ENCODE results near the gene GTF2H1.

The GTF2H1 gene

DNA sequence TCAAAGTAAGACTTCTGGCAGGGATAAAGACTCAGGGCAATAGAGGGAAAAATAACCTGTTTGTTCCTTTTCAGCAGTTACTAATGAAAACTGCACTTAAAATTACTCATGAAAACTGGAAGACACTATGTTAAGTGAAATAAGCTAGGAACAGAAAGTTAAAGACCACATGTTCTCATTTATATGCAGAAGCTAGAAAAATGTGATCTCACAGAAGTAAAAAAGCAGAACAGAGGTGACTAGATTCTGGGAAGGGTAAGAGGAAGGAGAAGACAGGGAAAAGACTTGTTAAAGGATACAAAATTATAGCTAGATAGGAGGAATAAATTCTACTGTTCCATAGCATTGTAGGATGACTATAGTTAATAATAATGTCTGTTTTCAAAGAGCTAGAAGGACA, 22.6 kb upstream of the GTF2H1 start:
- Histone ChIP-seq H3K36me3 (ENCODE audit: control insufficient read depth in 2 of 2, insufficient read depth in 1 of 2, low read length in 2 of 2) (peaks cover 4 to 80% of the 10 kb centered on the region in 2 experiments; a peak in 2 of 3 replicates), H3K9me3 (ENCODE audit: control insufficient read depth, insufficient read depth, low read depth, low read length) (no peaks in the 10 kb centered on the region), H3K4me3 (ENCODE audit: low read depth, low read length) (no peak overlapping the region), H3K4me1 (ENCODE audit: control insufficient read depth, insufficient read depth, low read length) (no peaks in the 10 kb centered on the region), H3K27ac (ENCODE audit: extremely low read depth, low read depth, low read length) (no peak overlapping the region)
- POLR2A ChIA-PET, result no interaction called here
- TF ChIP-seq, protein P1, sequence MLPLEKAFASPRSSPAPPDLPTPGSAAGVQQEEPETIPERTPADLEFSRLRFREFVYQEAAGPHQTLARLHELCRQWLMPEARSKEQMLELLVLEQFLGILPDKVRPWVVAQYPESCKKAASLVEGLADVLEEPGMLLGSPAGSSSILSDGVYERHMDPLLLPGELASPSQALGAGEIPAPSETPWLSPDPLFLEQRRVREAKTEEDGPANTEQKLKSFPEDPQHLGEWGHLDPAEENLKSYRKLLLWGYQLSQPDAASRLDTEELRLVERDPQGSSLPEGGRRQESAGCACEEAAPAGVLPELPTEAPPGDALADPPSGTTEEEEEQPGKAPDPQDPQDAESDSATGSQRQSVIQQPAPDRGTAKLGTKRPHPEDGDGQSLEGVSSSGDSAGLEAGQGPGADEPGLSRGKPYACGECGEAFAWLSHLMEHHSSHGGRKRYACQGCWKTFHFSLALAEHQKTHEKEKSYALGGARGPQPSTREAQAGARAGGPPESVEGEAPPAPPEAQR (tag by site-specific recombination; IDR thresholded peaks at IDR 0.05), result no peak
- TF ChIP-seq ZNF530 (tag by site-specific recombination; IDR thresholded peaks at IDR 0.05; ENCODE audit: low read depth) (no peak), ZBTB20 (tag by site-specific recombination; IDR thresholded peaks at IDR 0.05) (no peak), ZNF398 (tag by site-specific recombination; IDR thresholded peaks at IDR 0.05) (no peak), ZNF274 (IDR thresholded peaks at IDR 0.05; ENCODE audit: low read length) (no peak), ZNF274 (tag by site-specific recombination; IDR thresholded peaks at IDR 0.05; ENCODE audit: borderline replicate concordance) (no peak), ZNF548 (tag by site-specific recombination; IDR thresholded peaks at IDR 0.05) (no peak), MZF1 (tag by site-specific recombination; IDR thresholded peaks at IDR 0.05; ENCODE audit: borderline replicate concordance) (no peak), ZNF626 (tag by site-specific recombination; IDR thresholded peaks at IDR 0.05) (no peak), ZNF707 (tag by site-specific recombination; IDR thresholded peaks at IDR 0.05) (no peak), ZNF433 (tag by site-specific recombination; IDR thresholded peaks at IDR 0.05; ENCODE audit: low read depth) (no peak), MEIS1 (CRISPR knock-in tag; IDR thresholded peaks at IDR 0.05; ENCODE audit: borderline replicate concordance) (no peak)
- CTCF ChIA-PET, result interaction anchor here (1.2 kb wide), 1 partner anchor 185 kb away, joined by 3 read pairs; no protein-coding TSS in a partner anchor

GRCh38 chr11:18304745-18305144, 17.6 kb upstream of the GTF2H1 start:
- TF ChIP-seq ZNF211 (tag by site-specific recombination; IDR thresholded peaks at IDR 0.05; ENCODE audit: low read depth), result no peak
- TF ChIP-seq ZBTB8A (tag by site-specific recombination; IDR thresholded peaks at IDR 0.05), result no peak
- no peak for TF ChIP-seq ZNF302 (tag by site-specific recombination; IDR thresholded peaks at IDR 0.05; ENCODE audit: low read depth)
- TF ChIP-seq ZNF221 (tag by site-specific recombination; IDR thresholded peaks at IDR 0.05; ENCODE audit: borderline replicate concordance), result no peak
- no peak for TF ChIP-seq ZNF843 (tag by site-specific recombination; IDR thresholded peaks at IDR 0.05)
- no peak for TF ChIP-seq GLIS1 (tag by site-specific recombination; IDR thresholded peaks at IDR 0.05)
- TF ChIP-seq ZNF692 (tag by site-specific recombination; IDR thresholded peaks at IDR 0.05), result no peak
- no peak for TF ChIP-seq REPIN1 (tag by site-specific recombination; IDR thresholded peaks at IDR 0.05; ENCODE audit: low read depth)
- no peak for TF ChIP-seq ZNF292 (tag by site-specific recombination; IDR thresholded peaks at IDR 0.05; ENCODE audit: borderline replicate concordance, low read depth)
- no peak for TF ChIP-seq YY1 (tag by site-specific recombination; IDR thresholded peaks at IDR 0.05)
- TF ChIP-seq, protein P2, sequence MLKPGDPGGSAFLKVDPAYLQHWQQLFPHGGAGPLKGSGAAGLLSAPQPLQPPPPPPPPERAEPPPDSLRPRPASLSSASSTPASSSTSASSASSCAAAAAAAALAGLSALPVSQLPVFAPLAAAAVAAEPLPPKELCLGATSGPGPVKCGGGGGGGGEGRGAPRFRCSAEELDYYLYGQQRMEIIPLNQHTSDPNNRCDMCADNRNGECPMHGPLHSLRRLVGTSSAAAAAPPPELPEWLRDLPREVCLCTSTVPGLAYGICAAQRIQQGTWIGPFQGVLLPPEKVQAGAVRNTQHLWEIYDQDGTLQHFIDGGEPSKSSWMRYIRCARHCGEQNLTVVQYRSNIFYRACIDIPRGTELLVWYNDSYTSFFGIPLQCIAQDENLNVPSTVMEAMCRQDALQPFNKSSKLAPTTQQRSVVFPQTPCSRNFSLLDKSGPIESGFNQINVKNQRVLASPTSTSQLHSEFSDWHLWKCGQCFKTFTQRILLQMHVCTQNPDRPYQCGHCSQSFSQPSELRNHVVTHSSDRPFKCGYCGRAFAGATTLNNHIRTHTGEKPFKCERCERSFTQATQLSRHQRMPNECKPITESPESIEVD (tag by site-specific recombination; IDR thresholded peaks at IDR 0.05), result no peak
- TF ChIP-seq ZNF792 (tag by site-specific recombination; IDR thresholded peaks at IDR 0.05), result no peak
- no peak for TF ChIP-seq ZNF114 (tag by site-specific recombination; IDR thresholded peaks at IDR 0.05)
- no peak for TF ChIP-seq KLF9 (tag by site-specific recombination; IDR thresholded peaks at IDR 0.05; ENCODE audit: low read depth)
- no peak for TF ChIP-seq ZNF223 (tag by site-specific recombination; IDR thresholded peaks at IDR 0.05)
- no peak overlapping the region for H3K27ac ChIP-seq (ENCODE audit: extremely low read depth, low read depth, low read length)
- POLR2A ChIA-PET, result no interaction called here
- H3K36me3 ChIP-seq (ENCODE audit: control insufficient read depth in 2 of 2, insufficient read depth in 1 of 2, low read length in 2 of 2), result peaks cover 9 to 82% of the 10 kb centered on the region in 2 experiments; a peak in 2 of 3 replicates
- CTCF ChIA-PET, result interaction anchor here (0.7 kb wide), 1 partner anchor 1487 kb away, joined by 3 read pairs; no protein-coding TSS in a partner anchor
- H3K4me3 ChIP-seq (ENCODE audit: low read depth, low read length), result no peak overlapping the region
- no peaks in the 10 kb centered on the region for H3K9me3 ChIP-seq (ENCODE audit: control insufficient read depth, insufficient read depth, low read depth, low read length)
- H3K4me1 ChIP-seq (ENCODE audit: control insufficient read depth, insufficient read depth, low read length), result no peaks in the 10 kb centered on the region

All from HEK293 (cell line).